Measurements from ENCODE around the gene MRPL40.

- TF ChIP-seq CTCF (IDR thresholded peaks at IDR 0.05) (no peak), POLR2A (IDR thresholded peaks at IDR 0.05) (no peak)
These were observed 46.1 kb upstream of the MRPL40 start for GRCh38 chr22:19386248-19386647.
